Measurements from ENCODE around the gene NACC2.
A peak's percentile ranks its signal among the peaks of the same experiment; 100 is the strongest.

NACC2 gene

DNA sequence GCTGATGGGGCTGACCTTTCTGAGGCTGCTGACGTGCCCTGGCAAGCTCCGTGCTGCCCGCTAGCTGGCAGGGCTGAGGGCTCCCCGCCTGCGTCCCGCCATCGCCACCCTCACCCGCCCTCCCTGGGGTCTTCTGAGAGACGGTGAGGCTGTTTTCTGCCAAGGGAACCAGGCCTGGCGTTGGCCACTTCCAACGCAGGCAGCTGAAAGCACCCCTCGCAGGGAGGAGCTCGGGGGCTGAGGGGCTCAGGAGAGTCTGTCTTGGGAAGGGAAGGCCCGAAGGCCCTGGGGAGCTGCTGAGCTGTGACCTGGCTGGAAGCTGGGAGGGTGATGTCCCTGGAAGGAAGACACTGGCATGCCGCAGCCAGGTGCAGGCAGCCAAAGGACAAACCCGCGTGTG is 33.3 kb upstream of the NACC2 start:
- no peak for DNase-seq

DNA sequence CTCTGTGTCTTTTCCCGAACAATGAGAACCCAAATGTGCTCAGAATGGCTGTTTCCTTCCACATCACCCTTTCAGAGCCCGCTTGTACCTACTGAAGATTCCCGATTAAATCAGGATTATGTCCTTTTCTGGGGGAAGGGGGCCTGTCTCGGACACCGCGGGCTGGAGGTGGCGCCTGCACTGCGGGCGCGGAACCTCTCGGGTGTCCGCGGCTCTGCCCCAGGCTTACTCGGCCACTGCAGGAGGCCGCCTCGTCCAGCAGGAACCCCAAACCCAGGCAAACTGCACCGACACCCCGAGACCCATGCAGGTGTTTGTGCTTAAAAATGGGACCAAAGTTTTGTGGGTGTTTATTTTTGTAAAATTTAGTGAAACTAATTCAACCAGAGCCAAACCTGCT is 32.2 kb upstream of the NACC2 start:
- DNase-seq, result no peak

DNA sequence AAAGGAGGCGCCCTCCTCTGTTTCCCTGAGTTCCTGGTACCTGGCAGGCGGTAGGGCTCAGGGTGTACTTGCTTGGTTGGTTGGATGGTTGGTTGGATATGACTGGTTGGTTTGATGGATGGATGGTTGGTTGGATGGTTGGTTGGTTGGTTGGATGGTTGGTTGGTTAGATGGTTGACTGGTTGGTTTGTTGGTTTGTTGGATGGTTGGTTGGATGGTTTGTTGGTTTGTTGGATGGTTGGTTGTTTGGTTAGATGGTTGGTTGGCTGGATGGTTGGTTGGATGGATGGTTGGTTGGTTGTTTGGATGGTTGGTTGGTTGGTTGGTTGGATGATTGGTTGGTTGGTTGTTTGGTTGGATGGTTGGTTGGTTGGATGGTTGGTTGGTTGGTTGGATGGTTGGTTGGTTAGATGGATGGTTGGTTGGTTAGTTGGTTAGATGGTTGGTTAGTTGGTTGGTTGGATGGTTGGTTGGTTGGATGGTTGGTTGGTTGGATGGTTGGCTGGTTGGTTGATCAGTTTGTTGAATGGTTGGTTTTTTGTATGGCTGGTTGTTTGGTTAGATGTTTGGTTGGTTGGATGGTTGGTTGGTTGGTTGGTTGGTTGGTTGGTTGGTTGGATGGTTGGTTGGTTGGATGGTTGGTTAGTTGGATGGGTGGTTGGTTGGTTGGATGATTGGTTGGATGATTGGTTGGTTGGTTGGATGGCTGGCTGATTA is 30.0 kb upstream of the NACC2 start:
- no peak for DNase-seq

GRCh38 chr9:136122425-136123383 is 27.6 kb upstream of the NACC2 start:
- DNase-seq, result peak; percentile 82

DNA sequence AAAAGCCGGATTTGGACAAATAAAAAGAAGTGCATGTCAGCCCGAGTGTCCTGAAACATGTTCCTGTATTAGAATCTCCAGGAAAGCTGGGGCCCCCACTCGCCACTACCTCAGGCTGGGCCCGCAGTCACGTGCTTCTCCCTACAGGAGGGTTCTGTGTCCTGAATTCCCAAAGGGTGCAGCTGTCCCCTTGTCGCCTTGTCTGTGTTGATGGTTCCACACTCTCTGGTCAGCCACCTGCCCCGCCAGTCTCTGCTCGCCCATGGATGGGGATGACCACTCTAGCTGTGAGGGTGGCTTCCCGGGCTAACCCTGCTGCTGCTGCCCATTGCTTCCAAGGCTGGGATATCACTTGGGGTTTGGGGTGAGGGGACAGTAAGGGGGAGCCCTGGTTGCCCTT is 26.7 kb upstream of the NACC2 start:
- DNase-seq, result no peak

DNA sequence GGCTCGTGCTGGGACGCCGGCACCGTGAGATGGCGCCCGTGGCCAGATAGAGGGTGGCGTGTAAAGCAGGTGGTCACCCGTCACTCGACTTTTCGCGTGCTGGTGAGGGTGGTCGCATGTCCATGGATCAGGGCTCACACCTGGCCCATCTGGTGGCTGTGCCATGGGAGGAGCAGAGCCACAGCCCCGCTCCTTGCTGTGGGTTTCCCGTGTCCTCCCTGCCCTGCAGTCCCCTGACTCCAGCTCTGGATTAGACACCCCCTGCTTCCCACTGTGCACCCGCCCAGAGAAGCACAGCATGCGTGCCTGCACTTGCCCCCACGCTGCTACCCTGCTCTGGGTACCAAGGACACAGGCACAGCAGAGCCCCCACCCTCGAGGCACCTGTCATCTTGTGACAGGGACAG is 25.4 kb upstream of the NACC2 start:
- DNase-seq, result no peak

DNA sequence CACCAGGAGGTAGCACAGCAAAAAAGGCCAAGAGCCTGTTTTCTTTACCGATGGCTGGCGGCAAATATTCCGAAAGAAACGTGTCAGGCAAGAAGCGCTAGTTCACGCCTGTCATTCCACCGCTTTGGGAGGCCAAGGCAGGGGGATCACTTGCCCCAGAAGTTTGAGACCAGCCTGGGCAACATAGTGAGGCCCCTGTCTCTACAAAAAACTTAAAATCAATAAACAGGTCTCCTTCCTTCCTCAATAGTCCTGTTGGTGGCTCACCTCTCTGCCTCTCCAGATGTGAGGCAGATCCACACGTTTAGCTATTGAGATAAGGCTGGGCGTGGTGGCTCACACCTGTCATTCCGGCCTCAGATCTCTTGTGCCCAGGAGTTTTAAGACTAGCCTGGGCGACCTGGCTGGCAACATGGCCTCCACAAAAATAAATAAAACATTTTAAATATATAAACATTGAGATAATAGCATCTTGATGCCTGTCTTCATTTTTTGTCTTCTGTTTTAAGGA is 24.8 kb upstream of the NACC2 start:
- no peak for DNase-seq

DNA sequence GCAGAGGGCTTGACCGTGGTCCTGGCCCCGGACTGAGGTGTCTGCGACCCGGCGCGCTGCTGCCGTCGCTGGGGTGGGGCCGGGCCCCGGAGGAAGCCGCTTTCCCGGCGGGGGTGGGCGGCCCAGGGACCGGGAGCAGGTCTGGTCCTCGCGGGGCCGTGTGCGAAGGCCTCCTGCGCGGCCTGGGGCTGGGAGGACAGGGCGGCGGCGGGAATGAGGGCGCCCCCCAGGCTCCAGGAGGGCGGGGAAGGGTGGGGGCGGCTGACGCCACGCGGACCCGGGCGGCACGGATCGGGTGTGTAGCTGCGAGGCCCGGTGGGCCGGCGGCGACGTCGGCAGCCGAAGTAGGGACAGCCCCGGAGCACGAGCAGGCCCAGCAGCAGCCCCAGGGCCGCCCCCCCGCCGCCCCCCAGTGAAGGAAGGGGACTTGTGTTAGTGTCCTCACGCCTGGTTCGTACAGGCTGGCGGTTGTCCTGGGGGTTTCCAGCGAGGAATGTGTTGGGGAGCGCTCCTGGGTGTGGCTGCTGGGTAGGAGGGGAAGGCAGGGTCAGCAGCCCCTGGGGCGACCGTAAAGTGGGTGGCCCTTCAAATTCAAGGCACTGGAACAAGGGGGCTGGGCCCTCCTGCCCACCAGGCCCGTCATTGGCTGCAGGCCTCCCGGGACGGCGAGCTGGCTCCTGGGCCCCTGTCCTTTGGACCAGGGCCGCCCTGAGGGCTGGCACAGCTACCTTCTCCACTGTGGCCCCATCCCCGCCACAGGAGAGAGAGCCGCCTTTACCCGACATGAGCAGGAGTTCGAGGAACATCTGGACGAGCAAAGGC is 24.2 kb upstream of the NACC2 start:
- DNase-seq, result no peak

DNA sequence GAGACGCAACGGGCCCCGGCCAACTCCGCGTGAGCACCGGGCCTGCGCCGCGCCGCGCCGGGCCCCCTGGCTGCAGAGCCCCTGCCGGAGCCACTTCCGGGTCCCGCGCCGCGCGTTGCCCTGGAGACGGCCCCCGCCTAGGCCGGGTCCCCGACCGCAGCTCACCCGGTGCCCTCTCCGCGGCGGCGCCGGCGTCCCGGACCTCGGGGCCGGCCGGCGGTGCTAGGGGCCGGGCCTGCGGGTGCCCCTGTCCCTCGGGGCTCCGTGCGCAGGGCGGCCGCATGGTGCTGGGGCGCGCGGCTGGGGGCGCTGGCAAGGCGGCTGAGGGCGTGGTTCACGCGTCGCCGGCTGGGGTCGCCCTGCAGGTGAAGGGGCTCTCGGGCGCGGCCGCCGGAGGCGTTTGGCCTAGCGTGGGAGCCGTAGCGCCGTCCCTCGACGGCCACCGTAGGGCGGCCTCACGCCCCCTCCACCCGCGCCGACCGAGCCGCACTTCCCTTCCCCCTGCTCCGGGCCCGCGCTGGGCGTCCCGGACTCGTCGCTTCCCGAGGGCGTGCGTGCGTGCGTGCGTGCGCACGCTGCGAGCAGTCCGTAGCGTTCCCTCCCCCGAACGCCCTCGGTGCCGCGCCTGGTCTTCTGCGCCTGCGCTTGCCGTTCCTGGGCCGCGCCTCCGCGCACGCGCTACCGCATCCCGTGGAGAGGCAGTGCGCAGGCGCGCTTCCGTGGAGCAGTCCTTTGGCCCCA is 23.4 kb upstream of the NACC2 start, which contains the start of gene TMEM250:
Gene TMEM250 (minus strand): TSS at position 556 of the 741 bp plus-strand sequence. CDS start 1,975 bp downstream, outside the sequence.
- DNase-seq, result peak; percentile 96

- DNase-seq, result no peak
Measured at GRCh38 chr9:136117916-136118319, 22.8 kb upstream of the NACC2 start.

- DNase-seq, result no peak
Measured at GRCh38 chr9:136117291-136117915, 22.3 kb upstream of the NACC2 start.

DNA sequence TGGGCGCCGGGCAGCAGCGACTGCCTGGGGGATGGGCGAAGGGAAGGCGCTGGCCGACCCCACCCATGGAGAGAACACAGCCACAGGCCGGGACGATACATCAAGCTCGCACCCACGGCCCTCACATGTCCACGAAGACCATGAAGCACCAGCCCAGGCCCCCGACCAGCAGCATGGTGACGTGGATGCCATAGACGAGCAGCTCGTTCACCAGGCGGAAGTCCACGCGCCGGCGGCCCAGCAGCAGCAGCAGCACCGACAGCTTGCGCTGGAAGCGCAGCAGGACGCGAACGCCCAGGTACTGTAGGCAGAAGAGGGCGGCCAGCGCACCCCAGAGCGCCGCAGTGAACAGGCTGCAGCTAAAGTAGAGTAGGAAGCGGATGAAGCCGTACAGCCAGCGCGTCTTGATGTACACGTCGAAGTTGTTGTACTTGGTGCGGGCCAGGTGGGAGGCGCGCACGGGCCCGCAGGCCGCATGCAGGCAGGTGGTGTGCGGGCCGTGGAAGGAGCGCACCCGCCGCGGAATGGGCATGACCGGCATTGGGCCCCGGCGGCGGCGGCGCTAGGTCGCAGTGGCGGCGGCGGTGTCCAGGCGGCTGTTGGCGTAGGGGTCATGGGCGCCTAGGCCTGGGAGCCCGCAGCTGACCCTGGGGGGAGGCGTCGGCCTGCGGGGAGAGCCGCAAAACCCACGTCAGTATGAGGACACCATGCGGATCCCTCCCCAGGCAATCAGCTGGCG is 21.4 kb upstream of the NACC2 start:
- no peak for DNase-seq

DNA sequence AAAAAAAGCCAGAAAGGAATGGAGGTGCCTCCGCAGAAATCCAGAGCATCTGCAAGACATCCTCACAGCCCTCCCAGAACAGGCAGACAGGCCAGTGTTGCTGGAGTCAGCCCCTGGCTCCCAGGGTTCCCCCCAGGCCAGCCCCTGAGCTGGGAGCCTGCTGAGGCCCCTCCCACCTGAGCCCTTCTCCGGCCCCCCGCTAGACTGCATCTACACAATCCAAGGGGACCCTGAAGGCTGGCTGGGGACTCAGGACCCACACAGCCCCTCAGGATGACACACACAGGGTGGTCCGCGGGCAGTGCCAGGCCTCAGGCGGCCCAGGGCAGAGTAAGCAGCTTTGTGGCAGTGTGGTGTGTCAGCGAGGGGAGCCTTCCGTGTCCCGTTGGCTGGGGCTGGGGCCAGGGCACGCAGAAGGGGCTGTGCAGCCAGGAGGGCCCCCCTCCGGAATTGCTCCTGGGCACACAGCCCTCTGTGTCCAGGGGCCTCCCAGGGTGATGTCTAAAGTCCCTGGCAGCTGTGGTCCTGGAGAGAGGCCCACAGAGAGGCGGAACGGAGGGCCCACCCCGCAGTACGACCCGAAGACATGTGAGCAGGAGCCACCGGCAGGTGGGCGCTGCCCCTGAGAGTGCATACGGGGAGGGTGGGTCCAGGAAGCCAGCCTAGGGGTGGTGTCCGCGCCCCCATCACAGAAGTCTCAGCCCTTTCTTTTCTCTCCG is 20.7 kb upstream of the NACC2 start:
- no peak for DNase-seq

DNA sequence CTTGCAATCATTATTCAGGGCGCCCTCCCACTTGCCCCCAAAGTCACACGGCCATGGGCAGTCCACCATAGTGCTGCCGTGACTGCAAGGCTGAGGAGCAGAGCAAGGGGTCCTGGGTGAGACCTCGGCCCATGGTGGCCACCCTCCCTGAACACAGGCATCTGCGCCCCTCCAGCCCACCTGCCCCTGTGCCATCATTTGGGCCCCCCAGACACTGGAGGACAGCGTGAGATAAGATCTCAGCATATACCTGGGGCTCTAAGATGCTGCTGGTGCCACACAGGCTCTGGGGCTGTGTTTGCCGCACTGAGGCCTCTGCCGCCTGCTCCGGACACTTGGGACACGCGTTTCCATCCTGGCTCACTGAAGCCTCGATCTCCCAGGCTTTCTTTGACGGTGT is 20.1 kb upstream of the NACC2 start:
- DNase-seq, result no peak

- DNase-seq, result no peak
Measured at GRCh38 chr9:136114610-136115009, 19.5 kb upstream of the NACC2 start.

- no peak for DNase-seq
Measured at GRCh38 chr9:136112541-136112940, 17.5 kb upstream of the NACC2 start.

- DNase-seq, result no peak
Measured at GRCh38 chr9:136111910-136112309, 16.8 kb upstream of the NACC2 start.

DNA sequence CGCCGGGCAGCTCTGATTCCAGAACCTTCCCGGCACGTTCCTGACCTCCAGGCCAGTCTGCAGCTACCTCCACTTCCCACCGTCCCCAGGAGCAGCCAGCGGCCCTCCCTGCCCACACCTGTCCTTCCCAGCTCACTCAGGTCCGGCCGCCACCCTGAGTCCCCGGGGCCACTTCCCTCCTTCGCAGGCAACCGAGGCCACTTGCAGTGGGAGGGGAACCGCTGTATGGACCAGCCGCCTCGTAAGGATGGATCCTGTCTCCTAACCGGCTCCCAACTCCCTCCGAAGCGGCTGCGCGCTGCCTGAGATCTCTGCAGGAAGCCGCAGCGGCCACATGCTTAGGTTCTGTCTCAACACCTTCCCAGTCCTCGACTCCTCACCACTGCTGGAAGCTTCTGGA is 16.1 kb upstream of the NACC2 start:
- no peak for DNase-seq

- DNase-seq, result peak; percentile 41
Measured at GRCh38 chr9:136110082-136111061, 15.3 kb upstream of the NACC2 start.
